ENCODE results near the gene KCNN2. TPM values are rescaled to one million over a fixed set of nuclear protein-coding genes. Genes with fewer than 3 reads are reported as not detected.

Gene KCNN2
- total and polyA plus RNA-seq, 2 of the 8 experiments (the other 6 are each of a cell fraction or from before 2014, with no cell fraction given) = 13.1 to 18.6 TPM

DNA sequence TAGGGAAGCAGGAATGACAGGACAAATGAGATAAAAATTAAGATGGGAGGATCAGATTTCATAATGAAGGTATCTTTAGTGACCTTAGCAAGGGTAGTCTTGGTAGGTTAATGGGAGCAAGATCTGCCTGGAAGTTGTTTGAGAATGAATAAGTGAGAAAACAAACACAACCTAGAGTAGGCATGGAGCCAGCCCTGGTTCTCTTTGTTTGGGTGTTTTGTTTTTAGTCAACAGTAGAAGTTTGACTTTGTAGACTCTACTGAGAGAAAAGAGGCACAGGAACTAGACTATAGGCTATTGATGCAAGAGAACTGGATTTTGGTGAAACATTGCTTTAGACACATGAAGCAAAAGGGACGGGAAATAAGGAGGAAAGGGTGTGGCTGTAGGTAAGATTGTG, 40.3 kb downstream of the KCNN2 start (continued):
- TF ChIP-seq, protein P1, sequence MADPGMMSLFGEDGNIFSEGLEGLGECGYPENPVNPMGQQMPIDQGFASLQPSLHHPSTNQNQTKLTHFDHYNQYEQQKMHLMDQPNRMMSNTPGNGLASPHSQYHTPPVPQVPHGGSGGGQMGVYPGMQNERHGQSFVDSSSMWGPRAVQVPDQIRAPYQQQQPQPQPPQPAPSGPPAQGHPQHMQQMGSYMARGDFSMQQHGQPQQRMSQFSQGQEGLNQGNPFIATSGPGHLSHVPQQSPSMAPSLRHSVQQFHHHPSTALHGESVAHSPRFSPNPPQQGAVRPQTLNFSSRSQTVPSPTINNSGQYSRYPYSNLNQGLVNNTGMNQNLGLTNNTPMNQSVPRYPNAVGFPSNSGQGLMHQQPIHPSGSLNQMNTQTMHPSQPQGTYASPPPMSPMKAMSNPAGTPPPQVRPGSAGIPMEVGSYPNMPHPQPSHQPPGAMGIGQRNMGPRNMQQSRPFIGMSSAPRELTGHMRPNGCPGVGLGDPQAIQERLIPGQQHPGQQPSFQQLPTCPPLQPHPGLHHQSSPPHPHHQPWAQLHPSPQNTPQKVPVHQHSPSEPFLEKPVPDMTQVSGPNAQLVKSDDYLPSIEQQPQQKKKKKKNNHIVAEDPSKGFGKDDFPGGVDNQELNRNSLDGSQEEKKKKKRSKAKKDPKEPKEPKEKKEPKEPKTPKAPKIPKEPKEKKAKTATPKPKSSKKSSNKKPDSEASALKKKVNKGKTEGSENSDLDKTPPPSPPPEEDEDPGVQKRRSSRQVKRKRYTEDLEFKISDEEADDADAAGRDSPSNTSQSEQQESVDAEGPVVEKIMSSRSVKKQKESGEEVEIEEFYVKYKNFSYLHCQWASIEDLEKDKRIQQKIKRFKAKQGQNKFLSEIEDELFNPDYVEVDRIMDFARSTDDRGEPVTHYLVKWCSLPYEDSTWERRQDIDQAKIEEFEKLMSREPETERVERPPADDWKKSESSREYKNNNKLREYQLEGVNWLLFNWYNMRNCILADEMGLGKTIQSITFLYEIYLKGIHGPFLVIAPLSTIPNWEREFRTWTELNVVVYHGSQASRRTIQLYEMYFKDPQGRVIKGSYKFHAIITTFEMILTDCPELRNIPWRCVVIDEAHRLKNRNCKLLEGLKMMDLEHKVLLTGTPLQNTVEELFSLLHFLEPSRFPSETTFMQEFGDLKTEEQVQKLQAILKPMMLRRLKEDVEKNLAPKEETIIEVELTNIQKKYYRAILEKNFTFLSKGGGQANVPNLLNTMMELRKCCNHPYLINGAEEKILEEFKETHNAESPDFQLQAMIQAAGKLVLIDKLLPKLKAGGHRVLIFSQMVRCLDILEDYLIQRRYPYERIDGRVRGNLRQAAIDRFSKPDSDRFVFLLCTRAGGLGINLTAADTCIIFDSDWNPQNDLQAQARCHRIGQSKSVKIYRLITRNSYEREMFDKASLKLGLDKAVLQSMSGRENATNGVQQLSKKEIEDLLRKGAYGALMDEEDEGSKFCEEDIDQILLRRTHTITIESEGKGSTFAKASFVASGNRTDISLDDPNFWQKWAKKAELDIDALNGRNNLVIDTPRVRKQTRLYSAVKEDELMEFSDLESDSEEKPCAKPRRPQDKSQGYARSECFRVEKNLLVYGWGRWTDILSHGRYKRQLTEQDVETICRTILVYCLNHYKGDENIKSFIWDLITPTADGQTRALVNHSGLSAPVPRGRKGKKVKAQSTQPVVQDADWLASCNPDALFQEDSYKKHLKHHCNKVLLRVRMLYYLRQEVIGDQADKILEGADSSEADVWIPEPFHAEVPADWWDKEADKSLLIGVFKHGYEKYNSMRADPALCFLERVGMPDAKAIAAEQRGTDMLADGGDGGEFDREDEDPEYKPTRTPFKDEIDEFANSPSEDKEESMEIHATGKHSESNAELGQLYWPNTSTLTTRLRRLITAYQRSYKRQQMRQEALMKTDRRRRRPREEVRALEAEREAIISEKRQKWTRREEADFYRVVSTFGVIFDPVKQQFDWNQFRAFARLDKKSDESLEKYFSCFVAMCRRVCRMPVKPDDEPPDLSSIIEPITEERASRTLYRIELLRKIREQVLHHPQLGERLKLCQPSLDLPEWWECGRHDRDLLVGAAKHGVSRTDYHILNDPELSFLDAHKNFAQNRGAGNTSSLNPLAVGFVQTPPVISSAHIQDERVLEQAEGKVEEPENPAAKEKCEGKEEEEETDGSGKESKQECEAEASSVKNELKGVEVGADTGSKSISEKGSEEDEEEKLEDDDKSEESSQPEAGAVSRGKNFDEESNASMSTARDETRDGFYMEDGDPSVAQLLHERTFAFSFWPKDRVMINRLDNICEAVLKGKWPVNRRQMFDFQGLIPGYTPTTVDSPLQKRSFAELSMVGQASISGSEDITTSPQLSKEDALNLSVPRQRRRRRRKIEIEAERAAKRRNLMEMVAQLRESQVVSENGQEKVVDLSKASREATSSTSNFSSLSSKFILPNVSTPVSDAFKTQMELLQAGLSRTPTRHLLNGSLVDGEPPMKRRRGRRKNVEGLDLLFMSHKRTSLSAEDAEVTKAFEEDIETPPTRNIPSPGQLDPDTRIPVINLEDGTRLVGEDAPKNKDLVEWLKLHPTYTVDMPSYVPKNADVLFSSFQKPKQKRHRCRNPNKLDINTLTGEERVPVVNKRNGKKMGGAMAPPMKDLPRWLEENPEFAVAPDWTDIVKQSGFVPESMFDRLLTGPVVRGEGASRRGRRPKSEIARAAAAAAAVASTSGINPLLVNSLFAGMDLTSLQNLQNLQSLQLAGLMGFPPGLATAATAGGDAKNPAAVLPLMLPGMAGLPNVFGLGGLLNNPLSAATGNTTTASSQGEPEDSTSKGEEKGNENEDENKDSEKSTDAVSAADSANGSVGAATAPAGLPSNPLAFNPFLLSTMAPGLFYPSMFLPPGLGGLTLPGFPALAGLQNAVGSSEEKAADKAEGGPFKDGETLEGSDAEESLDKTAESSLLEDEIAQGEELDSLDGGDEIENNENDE (IDR thresholded peaks at IDR 0.05; ENCODE audit: insufficient replicate concordance, low read length) = no peak
- TF ChIP-seq SUZ12 (IDR thresholded peaks at IDR 0.05; ENCODE audit: low read length) = no peak
- no peak for TF ChIP-seq FOSL1 (IDR thresholded peaks at IDR 0.05; ENCODE audit: insufficient read depth, low read depth, low read length)
- TF ChIP-seq JUN (IDR thresholded peaks at IDR 0.05; ENCODE audit: low read depth, low read length) = no peak
- TF ChIP-seq CBX8 (IDR thresholded peaks at IDR 0.05; ENCODE audit: borderline replicate concordance, low read depth, low read length) = no peak
- no peak for TF ChIP-seq EP300 (IDR thresholded peaks at IDR 0.05; ENCODE audit: borderline replicate concordance in 1 of 2, low read depth in 2 of 2, low read length in 2 of 2)
- TF ChIP-seq TEAD4 (IDR thresholded peaks at IDR 0.05; ENCODE audit: low read depth, low read length) = no peak
- TF ChIP-seq CHD1 (IDR thresholded peaks at IDR 0.05; ENCODE audit: low read depth, low read length) = no peak
- no peak for TF ChIP-seq HDAC6 (IDR thresholded peaks at IDR 0.05; ENCODE audit: low read depth, low read length)
- no peak for TF ChIP-seq TCF12 (IDR thresholded peaks at IDR 0.05; ENCODE audit: low read depth, low read length)
